ENCODE results near the gene CAMK2G. TPM values are rescaled to one million over a fixed set of nuclear protein-coding genes. Genes with fewer than 3 reads are reported as not detected.
A peak's percentile ranks its signal among the peaks of the same experiment; 100 is the strongest.
"Not testable (repeated sequence)": the region's sequence is repeated elsewhere in the genome, so short reads cannot be mapped to it uniquely, and the experiment has no call there.

CAMK2G gene
- total and polyA plus RNA-seq, 11 donors, result 8.0 to 18.6 (median 14.5) TPM

- no peaks in the 10 kb centered on the region for H3K27me3 ChIP-seq
- H3K9me3 ChIP-seq, result no peaks in the 10 kb centered on the region
- peaks cover 20 to 41% (median 32%) of the 10 kb centered on the region in 12 donors for H3K4me1 ChIP-seq
- intact Hi-C loops (cut with DNase I), result no loop called here
- peak overlapping the region in 1 of 12 donors; percentile 49 for H3K27ac ChIP-seq
- DNase-seq (no peak), ATAC-seq (no peak)
- H3K36me3 ChIP-seq, result no peaks in the 10 kb centered on the region
- 93 to 95% (median 93%) methylated on average over 5 of the region's 5 CpGs for WGBS, 4 donors
- no peak overlapping the region for H3K4me3 ChIP-seq
- no peak for TF ChIP-seq CTCF (IDR thresholded peaks at IDR 0.05)
- no peak for TF ChIP-seq POLR2A (IDR thresholded peaks at IDR 0.05)
Observed at GRCh38 chr10:73890261-73890660, 15.9 kb upstream of the CAMK2G start.

- peaks cover 20 to 36% (median 32%) of the 10 kb centered on the region in 12 donors for H3K4me1 ChIP-seq
- WGBS, 4 donors, result 66 to 82% (median 81%) methylated on average over 3 of the region's 3 CpGs
- not testable (repeated sequence) for H3K4me3 ChIP-seq, H3K9me3 ChIP-seq, ATAC-seq, DNase-seq, H3K27me3 ChIP-seq, H3K36me3 ChIP-seq
- H3K27ac ChIP-seq, result peak overlapping the region in 5 of 12 donors; percentile 79 to 90 (median 86)
- intact Hi-C loops (cut with DNase I), result loop anchor here in 9 of 10 donors (2.0 to 10.0 kb wide), 7 partner anchors 51 to 345 kb away; partner anchors contain the start of gene VCL (in 1 of the 9)
Observed at GRCh38 chr10:73889416-73889815, 15.1 kb upstream of the CAMK2G start.

DNA sequence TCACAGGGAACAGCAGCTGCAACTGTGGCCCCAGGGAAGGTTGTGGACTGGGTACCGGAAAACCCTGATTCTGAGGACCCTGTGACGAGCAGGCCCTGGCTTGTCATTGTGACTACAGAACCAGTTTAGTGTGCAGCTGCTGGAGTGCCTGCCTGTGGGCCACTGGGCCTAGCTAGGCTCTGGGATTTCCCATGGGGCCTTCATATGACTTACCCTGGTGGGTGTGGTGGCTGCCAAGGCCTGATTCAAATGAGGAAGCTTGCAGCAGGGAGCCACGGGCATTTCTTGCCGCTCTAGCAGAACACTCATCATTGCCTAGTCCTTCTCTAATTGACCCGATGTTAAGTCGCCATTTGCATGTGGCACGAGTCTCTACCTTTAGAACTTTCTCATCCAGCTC lies 14.7 kb upstream of the CAMK2G start:
- no peaks in the 10 kb centered on the region for H3K9me3 ChIP-seq
- intact Hi-C loops (cut with DNase I), result loop anchor here in 9 of 10 donors (2.0 to 10.0 kb wide), 7 partner anchors 52 to 346 kb away; partner anchors contain the start of gene VCL (in 1 of the 9)
- TF ChIP-seq POLR2A (IDR thresholded peaks at IDR 0.05) (no peak), CTCF (IDR thresholded peaks at IDR 0.05) (no peak)
- DNase-seq, result peak; percentile 55 to 81 (median 71)
- peak overlapping the region in 11 of 12 donors; percentile 79 to 91 (median 86) for H3K27ac ChIP-seq
- peaks cover 20 to 35% (median 31%) of the 10 kb centered on the region in 12 donors for H3K4me1 ChIP-seq
- ATAC-seq, result peak in 3 of 4 donors; percentile 22 to 48 (median 28)
- WGBS, 4 donors, result 64 to 83% (median 72%) methylated on average over 7 of the region's 7 CpGs
- H3K4me3 ChIP-seq, result no peak overlapping the region
- H3K27me3 ChIP-seq, result no peaks in the 10 kb centered on the region
- H3K36me3 ChIP-seq, result no peaks in the 10 kb centered on the region

DNA sequence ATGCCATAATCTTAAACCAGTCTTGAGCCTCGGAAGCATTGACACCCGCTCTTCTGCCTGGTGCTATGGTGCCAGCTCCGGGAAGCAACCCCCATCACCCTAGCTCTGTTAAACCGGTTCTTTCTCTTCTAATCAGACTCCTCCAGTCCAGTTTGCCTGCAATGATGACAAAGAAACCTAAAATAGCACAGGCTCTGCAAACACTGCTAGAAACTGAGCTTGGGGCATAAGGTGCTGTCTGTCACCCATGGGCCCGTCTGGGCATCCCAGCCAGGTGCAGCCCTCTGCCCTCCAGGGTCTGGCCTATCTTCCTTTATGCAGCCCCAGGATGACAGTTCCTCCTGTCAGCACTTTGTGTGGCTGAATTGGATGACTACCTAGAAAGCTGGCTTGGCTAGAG lies 14.2 kb upstream of the CAMK2G start:
- Histone ChIP-seq H3K36me3 (no peaks in the 10 kb centered on the region), H3K9me3 (no peaks in the 10 kb centered on the region), H3K27ac (peak overlapping the region; percentile 49 to 91 (median 86)), H3K4me1 (peaks cover 20 to 35% (median 31%) of the 10 kb centered on the region in 12 donors), H3K27me3 (no peaks in the 10 kb centered on the region), H3K4me3 (no peak overlapping the region)
- no peak for DNase-seq
- no peak for TF ChIP-seq CTCF (IDR thresholded peaks at IDR 0.05)
- no peak for TF ChIP-seq POLR2A (IDR thresholded peaks at IDR 0.05)
- WGBS, 4 donors, result 42 to 58% (median 54%) methylated on average over 5 of the region's 5 CpGs
- intact Hi-C loops (cut with DNase I), result loop anchor here in 9 of 10 donors (2.0 to 10.0 kb wide), 7 partner anchors 52 to 346 kb away; partner anchors contain the start of gene VCL (in 1 of the 9)
- ATAC-seq, result peak; percentile 40 to 61 (median 46)

All from heart left ventricle (tissue), 16 donors.